HG02759 (cell line): ENCODE data around the gene MTHFR.
"Not testable (repeated sequence)": the region's sequence is repeated elsewhere in the genome, so short reads cannot be mapped to it uniquely, and the experiment has no call there.

Experiments used
- ATAC-seq: cut with Tn5 transposase; IDR thresholded peaks from one replicate; pipeline ENCODE4 v1.9.1; 2021; ENCODE audit warnings: mild to moderate bottlenecking, moderate library complexity; ENCODE audit not compliant: unreplicated experiment

The MTHFR gene

GRCh38 chr1:11833900-11834299 is 28.1 kb upstream of the MTHFR start:
- no peak for ATAC-seq

- ATAC-seq = no peak
Measured at GRCh38 chr1:11833497-11833896, 27.7 kb upstream of the MTHFR start.

- no peak for ATAC-seq
Measured at GRCh38 chr1:11831945-11832725, 26.4 kb upstream of the MTHFR start.

GRCh38 chr1:11828511-11828910 is 22.7 kb upstream of the MTHFR start:
- no peak for ATAC-seq

GRCh38 chr1:11826946-11827345 is 21.2 kb upstream of the MTHFR start:
- ATAC-seq = no peak

GRCh38 chr1:11825131-11825530 is 19.4 kb upstream of the MTHFR start:
- ATAC-seq = no peak

GRCh38 chr1:11823366-11824137 is 17.8 kb upstream of the MTHFR start:
- ATAC-seq = no peak

- no peak for ATAC-seq
Measured at GRCh38 chr1:11822091-11822490, 16.3 kb upstream of the MTHFR start.

GRCh38 chr1:11817192-11817591 is 11.4 kb upstream of the MTHFR start:
- ATAC-seq = no peak

- ATAC-seq = no peak
Measured at GRCh38 chr1:11813021-11813420, 7.3 kb upstream of the MTHFR start.

GRCh38 chr1:11807133-11807532 is 1.4 kb upstream of the MTHFR start:
- no peak for ATAC-seq

- peak; percentile 41 for ATAC-seq
Measured at GRCh38 chr1:11806307-11806936, 658 bp upstream of the MTHFR start.

GRCh38 chr1:11804666-11805421 is 920 bp downstream of the MTHFR start:
- no peak for ATAC-seq

GRCh38 chr1:11803924-11804665 is 1.7 kb downstream of the MTHFR start:
- ATAC-seq = not testable (repeated sequence)

- no peak for ATAC-seq
Measured at GRCh38 chr1:11802973-11803885, 2.5 kb downstream of the MTHFR start.

GRCh38 chr1:11802616-11802972 is 3.2 kb downstream of the MTHFR start:
- no peak for ATAC-seq

GRCh38 chr1:11800756-11801433 is 4.9 kb downstream of the MTHFR start:
- ATAC-seq = no peak

- no peak for ATAC-seq
Measured at GRCh38 chr1:11800391-11800755, 5.4 kb downstream of the MTHFR start.

- no peak for ATAC-seq
Measured at GRCh38 chr1:11799896-11800295, 5.9 kb downstream of the MTHFR start.
